HFF-Myc (cell line): ENCODE data around the gene HDAC4.
"Not testable (repeated sequence)": the region's sequence is repeated elsewhere in the genome, so short reads cannot be mapped to it uniquely, and the experiment has no call there.

Experiments
- DNase-seq: peaks from one replicate; pipeline ENCODE4 v3.0.0-alpha.2; 2011; ENCODE audit warnings: low read depth; ENCODE audit errors: extremely low read depth
- H3K4me3 ChIP-seq: replicated peaks from 2 replicates; pipeline ENCODE4 v1.5.1; 2011; ENCODE audit warnings: low read depth, mild to moderate bottlenecking, control low read depth, low read length
- CTCF ChIP-seq: IDR thresholded peaks from 2 replicates; pipeline ENCODE4 v1.5.1; 2012; ENCODE audit warnings: mild to moderate bottlenecking, low read depth, low read length, control low read depth; ENCODE audit errors: missing control alignments

Gene HDAC4

GRCh38 chr2:239040152-239040761 is 360.6 kb downstream of the HDAC4 start:
- no peak overlapping the region for H3K4me3 ChIP-seq
- TF ChIP-seq CTCF = no peak
- no peak for DNase-seq

- no peak for DNase-seq
- no peak for TF ChIP-seq CTCF
- H3K4me3 ChIP-seq = no peak overlapping the region
Observed at GRCh38 chr2:239039479-239039861, 361.4 kb downstream of the HDAC4 start.

GRCh38 chr2:239038773-239039478 is 361.9 kb downstream of the HDAC4 start:
- no peak overlapping the region for H3K4me3 ChIP-seq
- no peak for TF ChIP-seq CTCF
- DNase-seq = no peak

GRCh38 chr2:239038284-239038683 is 362.5 kb downstream of the HDAC4 start:
- DNase-seq, H3K4me3 ChIP-seq: not testable (repeated sequence)

- no peak overlapping the region for H3K4me3 ChIP-seq
- no peak for DNase-seq
- no peak for TF ChIP-seq CTCF
Observed at GRCh38 chr2:239037559-239037910, 363.3 kb downstream of the HDAC4 start.

GRCh38 chr2:239036819-239037558 is 363.8 kb downstream of the HDAC4 start:
- no peak for DNase-seq
- no peak overlapping the region for H3K4me3 ChIP-seq
- TF ChIP-seq CTCF = no peak

GRCh38 chr2:239035997-239036731 is 364.7 kb downstream of the HDAC4 start:
- H3K4me3 ChIP-seq = no peak overlapping the region
- DNase-seq = no peak
- TF ChIP-seq CTCF = no peak
